Measurements from ENCODE around the gene SOX8. TPM values are rescaled to one million over a fixed set of nuclear protein-coding genes. Genes with fewer than 3 reads are reported as not detected.

Gene SOX8
- total and polyA plus RNA-seq, 10 of the 15 experiments (the other 5 are each of a cell fraction or from before 2014, with no cell fraction given) = not detected

DNA sequence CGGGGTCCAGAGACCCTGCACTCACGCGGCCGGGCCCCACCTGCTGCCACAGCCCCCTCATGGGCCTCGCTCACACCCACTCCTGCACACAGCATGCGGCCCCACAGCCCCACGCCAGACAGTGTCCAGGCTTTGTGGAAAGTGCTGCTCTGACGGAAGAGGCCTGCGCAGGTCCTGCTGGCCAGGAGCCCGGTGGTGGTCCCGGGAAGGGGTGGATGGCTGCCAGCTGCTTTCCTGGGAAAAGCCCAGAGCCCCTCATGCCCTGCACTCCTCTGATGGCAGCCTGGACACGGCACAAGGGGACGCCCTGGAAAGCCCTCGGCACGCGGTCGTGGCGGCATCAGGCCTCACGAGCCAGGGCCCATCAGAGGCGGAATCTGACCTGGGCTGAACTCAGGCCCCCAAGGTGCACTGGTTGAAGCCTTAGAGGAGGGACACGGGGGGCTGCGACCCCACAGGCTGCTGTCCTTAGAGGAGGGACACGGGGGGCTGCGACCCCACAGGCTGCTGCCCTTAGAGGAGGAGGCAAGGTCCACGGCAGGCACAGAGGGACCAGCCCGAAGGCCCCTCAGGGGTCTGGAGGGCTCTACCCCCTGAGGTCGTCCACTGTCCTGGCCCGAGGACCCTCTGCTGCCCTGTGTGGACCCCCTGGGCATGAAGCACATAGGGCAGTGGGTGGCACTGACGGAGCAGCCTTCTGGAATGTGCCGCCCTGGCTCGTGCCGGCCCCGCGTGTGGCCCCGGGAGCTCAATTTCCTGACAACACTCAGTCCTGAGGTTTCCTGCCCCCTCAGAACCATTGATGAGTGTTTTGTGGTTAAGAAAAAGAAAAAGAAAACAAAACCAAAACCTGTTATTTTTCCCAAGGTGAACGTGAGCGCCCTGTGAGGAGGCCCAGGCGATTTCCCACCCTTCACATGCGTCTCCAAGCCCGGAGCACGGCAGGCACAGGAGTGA lies 22.1 kb downstream of the SOX8 start:
- Histone ChIP-seq H3K79me2 (ENCODE audit: control insufficient read depth, insufficient read depth, low read length) (no peaks in the 10 kb centered on the region), H3K4me2 (ENCODE audit: control insufficient read depth, insufficient read depth) (peak overlapping the region; percentile 64), H2AFZ (ENCODE audit: control insufficient read depth, low read depth, low read length) (peak overlapping the region; percentile 4; the same call in 1 of the 2 replicates), H3K9me3 (replicated peaks; ENCODE audit: control insufficient read depth, insufficient read depth, low read length) (no peaks in the 10 kb centered on the region), H3K36me3 (ENCODE audit: control insufficient read depth in 2 of 2, insufficient read depth in 2 of 2, low read length in 1 of 2) (no peaks in the 10 kb centered on the region), H3K4me3 (0 out of 2 replicates have a peak overlapping the region, but pooled peaks have one; percentile 6), H3K27me3 (replicated peaks in 1 of 2; ENCODE audit: control insufficient read depth in 2 of 2, insufficient read depth in 2 of 2, low read length in 1 of 2) (no peaks in the 10 kb centered on the region; a peak in 1 of 4 replicates), H4K20me1 (ENCODE audit: control insufficient read depth, insufficient read depth) (no peaks in the 10 kb centered on the region), H3K4me1 (ENCODE audit: control insufficient read depth, insufficient read depth, low read length) (peaks cover 10% of the 10 kb centered on the region), H3K27ac (ENCODE audit: control insufficient read depth, insufficient read depth) (no peak overlapping the region), H3K9ac (ENCODE audit: control insufficient read depth, insufficient read depth, low read length) (peak overlapping the region; percentile 20; the same call in 1 of the 2 replicates)
- ChIA-PET SMC1A (ENCODE audit: uncharacterized antibody, unreplicated experiment) (no interaction called here), POLR2A (no interaction called here), CTCF (no interaction called here), RAD21 (ENCODE audit: unreplicated experiment) (no interaction called here)
- TF ChIP-seq BHLHE40 (IDR thresholded peaks at IDR 0.05; ENCODE audit: borderline replicate concordance in 1 of 2, low read depth in 2 of 2, low read length in 1 of 2) (peak in 1 of 2 experiments; percentile 45; a peak in 1 of 4 replicates), RUNX3 (IDR thresholded peaks at IDR 0.05; ENCODE audit: low read length) (peak; percentile 71), POLR2AphosphoS5 (IDR thresholded peaks at IDR 0.05; ENCODE audit: low read length) (no peak)
- no TSS peak for BruUV-seq (replicated peaks)
- ATAC-seq = no peak
- DNase-seq (ENCODE audit: low read depth, low spot score) = no peak
- 44% methylated on average over 41 of the region's 41 CpGs for WGBS (ENCODE audit: insufficient coverage, insufficient replicate concordance, low lambda C conversion rate, missing lambda C conversion rate)
- in situ Hi-C loops (cut with MboI) = no loop called here
- intact Hi-C loops (cut with micrococcal nuclease; ENCODE audit: unreplicated experiment) = no loop called here
- FAIRE-seq = no peak

DNA sequence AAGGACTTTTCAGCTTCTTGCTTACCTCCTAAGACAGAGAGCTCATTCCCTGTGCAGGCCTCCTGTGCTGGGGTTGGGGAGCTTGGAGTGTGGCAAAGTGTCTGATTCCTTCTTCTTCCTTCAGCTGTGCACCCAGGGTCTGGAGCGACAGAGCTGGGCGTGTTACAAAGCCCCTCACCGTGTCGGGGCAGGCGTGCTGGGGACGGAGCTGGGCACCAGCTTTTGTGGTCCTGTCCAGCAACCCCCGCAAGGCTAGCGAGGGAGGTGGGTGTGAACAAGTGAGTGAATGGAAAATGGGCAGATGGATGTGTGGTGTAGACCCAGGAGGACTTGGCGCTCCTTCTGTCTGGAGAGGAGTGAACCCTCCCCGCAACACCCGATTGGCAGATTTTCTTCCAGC lies 23.7 kb downstream of the SOX8 start:
- FAIRE-seq = no peak

More for the DNA sequence above, 23.7 kb downstream of the SOX8 start:
- intact Hi-C loops (cut with micrococcal nuclease; ENCODE audit: unreplicated experiment) = no loop called here
- no peaks in the 10 kb centered on the region for H3K9me3 ChIP-seq (replicated peaks; ENCODE audit: control insufficient read depth, insufficient read depth, low read length)
- no peaks in the 10 kb centered on the region; a peak in 1 of 4 replicates for H3K27me3 ChIP-seq (replicated peaks in 1 of 2; ENCODE audit: control insufficient read depth in 2 of 2, insufficient read depth in 2 of 2, low read length in 1 of 2)
- ChIA-PET CTCF (no interaction called here), RAD21 (ENCODE audit: unreplicated experiment) (no interaction called here), POLR2A (no interaction called here), SMC1A (ENCODE audit: uncharacterized antibody, unreplicated experiment) (no interaction called here)
- BruUV-seq (replicated peaks) = no TSS peak
- DNase-seq (ENCODE audit: low read depth, low spot score) (no peak), ATAC-seq (no peak)
- in situ Hi-C loops (cut with MboI) = no loop called here
- peaks cover 10% of the 10 kb centered on the region for H3K4me1 ChIP-seq (ENCODE audit: control insufficient read depth, insufficient read depth, low read length)
- no peak overlapping the region for H3K27ac ChIP-seq (ENCODE audit: control insufficient read depth, insufficient read depth)
- no peak overlapping the region for H3K9ac ChIP-seq (ENCODE audit: control insufficient read depth, insufficient read depth, low read length)
- no peaks in the 10 kb centered on the region for H3K36me3 ChIP-seq (ENCODE audit: control insufficient read depth in 2 of 2, insufficient read depth in 2 of 2, low read length in 1 of 2)
- H3K79me2 ChIP-seq (ENCODE audit: control insufficient read depth, insufficient read depth, low read length) = no peaks in the 10 kb centered on the region
- TF ChIP-seq, protein P1, sequence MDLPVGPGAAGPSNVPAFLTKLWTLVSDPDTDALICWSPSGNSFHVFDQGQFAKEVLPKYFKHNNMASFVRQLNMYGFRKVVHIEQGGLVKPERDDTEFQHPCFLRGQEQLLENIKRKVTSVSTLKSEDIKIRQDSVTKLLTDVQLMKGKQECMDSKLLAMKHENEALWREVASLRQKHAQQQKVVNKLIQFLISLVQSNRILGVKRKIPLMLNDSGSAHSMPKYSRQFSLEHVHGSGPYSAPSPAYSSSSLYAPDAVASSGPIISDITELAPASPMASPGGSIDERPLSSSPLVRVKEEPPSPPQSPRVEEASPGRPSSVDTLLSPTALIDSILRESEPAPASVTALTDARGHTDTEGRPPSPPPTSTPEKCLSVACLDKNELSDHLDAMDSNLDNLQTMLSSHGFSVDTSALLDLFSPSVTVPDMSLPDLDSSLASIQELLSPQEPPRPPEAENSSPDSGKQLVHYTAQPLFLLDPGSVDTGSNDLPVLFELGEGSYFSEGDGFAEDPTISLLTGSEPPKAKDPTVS (IDR thresholded peaks at IDR 0.05; ENCODE audit: low read depth, low read length) = no peak
- TF ChIP-seq MYC (IDR thresholded peaks at IDR 0.05; ENCODE audit: insufficient read depth, insufficient read length, insufficient replicate concordance, low read length, severe bottlenecking) (no peak), CHD1 (IDR thresholded peaks at IDR 0.05; ENCODE audit: low read depth, low read length) (no peak), SMAD1 (IDR thresholded peaks at IDR 0.05; ENCODE audit: low read depth, partially characterized antibody) (no peak)
- TF ChIP-seq, protein P2, sequence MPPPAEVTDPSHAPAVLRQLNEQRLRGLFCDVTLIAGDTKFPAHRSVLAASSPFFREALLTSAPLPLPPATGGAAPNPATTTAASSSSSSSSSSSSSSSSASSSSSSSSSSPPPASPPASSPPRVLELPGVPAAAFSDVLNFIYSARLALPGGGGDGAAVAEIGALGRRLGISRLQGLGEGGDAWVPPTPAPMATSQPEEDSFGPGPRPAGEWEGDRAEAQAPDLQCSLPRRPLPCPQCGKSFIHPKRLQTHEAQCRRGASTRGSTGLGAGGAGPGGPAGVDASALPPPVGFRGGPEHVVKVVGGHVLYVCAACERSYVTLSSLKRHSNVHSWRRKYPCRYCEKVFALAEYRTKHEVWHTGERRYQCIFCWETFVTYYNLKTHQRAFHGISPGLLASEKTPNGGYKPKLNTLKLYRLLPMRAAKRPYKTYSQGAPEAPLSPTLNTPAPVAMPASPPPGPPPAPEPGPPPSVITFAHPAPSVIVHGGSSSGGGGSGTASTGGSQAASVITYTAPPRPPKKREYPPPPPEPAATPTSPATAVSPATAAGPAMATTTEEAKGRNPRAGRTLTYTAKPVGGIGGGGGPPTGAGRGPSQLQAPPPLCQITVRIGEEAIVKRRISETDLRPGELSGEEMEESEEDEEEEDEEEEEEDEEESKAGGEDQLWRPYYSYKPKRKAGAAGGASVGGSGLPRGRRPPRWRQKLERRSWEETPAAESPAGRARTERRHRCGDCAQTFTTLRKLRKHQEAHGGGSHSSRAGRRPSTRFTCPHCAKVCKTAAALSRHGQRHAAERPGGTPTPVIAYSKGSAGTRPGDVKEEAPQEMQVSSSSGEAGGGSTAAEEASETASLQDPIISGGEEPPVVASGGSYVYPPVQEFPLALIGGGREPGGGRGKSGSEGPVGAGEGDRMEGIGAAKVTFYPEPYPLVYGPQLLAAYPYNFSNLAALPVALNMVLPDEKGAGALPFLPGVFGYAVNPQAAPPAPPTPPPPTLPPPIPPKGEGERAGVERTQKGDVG (CRISPR knock-in tag; IDR thresholded peaks at IDR 0.05) = no peak
- TF ChIP-seq, protein P3, sequence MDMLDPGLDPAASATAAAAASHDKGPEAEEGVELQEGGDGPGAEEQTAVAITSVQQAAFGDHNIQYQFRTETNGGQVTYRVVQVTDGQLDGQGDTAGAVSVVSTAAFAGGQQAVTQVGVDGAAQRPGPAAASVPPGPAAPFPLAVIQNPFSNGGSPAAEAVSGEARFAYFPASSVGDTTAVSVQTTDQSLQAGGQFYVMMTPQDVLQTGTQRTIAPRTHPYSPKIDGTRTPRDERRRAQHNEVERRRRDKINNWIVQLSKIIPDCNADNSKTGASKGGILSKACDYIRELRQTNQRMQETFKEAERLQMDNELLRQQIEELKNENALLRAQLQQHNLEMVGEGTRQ (IDR thresholded peaks at IDR 0.05; ENCODE audit: borderline replicate concordance, low read depth, low read length) = no peak
- 78% methylated on average over 10 of the region's 11 CpGs for WGBS (ENCODE audit: insufficient coverage, insufficient replicate concordance, low lambda C conversion rate, missing lambda C conversion rate)
- H4K20me1 ChIP-seq (ENCODE audit: control insufficient read depth, insufficient read depth) = no peaks in the 10 kb centered on the region
- no peak overlapping the region for H3K4me3 ChIP-seq
- H3K4me2 ChIP-seq (ENCODE audit: control insufficient read depth, insufficient read depth) = no peak overlapping the region
- H2AFZ ChIP-seq (ENCODE audit: control insufficient read depth, low read depth, low read length) = no peak overlapping the region

Data from GM12878 (cell line).